Prostate gland (tissue), 2 donors: Measurements from ENCODE around the gene SGSM2. TPM values are rescaled to one million over a fixed set of nuclear protein-coding genes. Genes with fewer than 3 reads are reported as not detected.

Source experiments
- DNase-seq: peaks from one replicate; pipeline ENCODE4 v3.0.0-alpha.2; 2019; ENCODE audit warnings: low spot score
- H3K27ac ChIP-seq, 2 donors: fragments of 200-600 bp; sonication (generic); 2 replicates each; pipeline ENCODE4 v1.5.1; 2017 to 2019
- H3K27me3 ChIP-seq: fragments of 200-600 bp; sonication (generic); replicated peaks from 2 replicates; pipeline ENCODE4 v1.5.1; 2019; ENCODE audit not compliant: insufficient read depth
- H3K36me3 ChIP-seq, 2 donors: fragments of 200-600 bp; sonication (generic); 1 replicate in 1 of 2; 2 replicates in 1 of 2; pipeline versions ENCODE4 v1.5.1 to v1.8.1; 2017 to 2019
- H3K4me1 ChIP-seq: fragments of 200-600 bp; sonication (generic); replicated peaks from 2 replicates; pipeline ENCODE4 v1.5.1; 2019
- H3K4me3 ChIP-seq, 2 donors: fragments of 200-600 bp; sonication (generic); 2 replicates each; pipeline ENCODE4 v1.5.1; 2017 to 2019
- H3K9me3 ChIP-seq: fragments of 200-600 bp; sonication (generic); 2 replicates; pipeline ENCODE4 v1.5.1; 2017
- CTCF ChIP-seq, 4 experiments: fragments of 200-600 bp in 2 of 4; fragments of 450-650 bp in 2 of 4; sonication (generic) in 2 of 4; IDR thresholded peaks; 1 replicate in 3 of 4; 2 replicates in 1 of 4; pipeline ENCODE4 v1.5.1; 2016 to 2019; ENCODE audit warnings: antibody characterized with exemption in 4 of 4, mild to moderate bottlenecking in 2 of 4, moderate library complexity in 2 of 4
- POLR2A ChIP-seq: fragments of 450-650 bp; IDR thresholded peaks from one replicate; pipeline ENCODE4 v1.6.1; 2016; ENCODE audit warnings: antibody characterized with exemption, mild to moderate bottlenecking
- POLR2AphosphoS5 ChIP-seq: sonication (generic); formaldehyde crosslinking; IDR thresholded peaks from one replicate; pipeline ENCODE4 v1.6.1; 2017; ENCODE audit warnings: antibody characterized with exemption
- WGBS: methylation state at CpG from one replicate; pipeline ENCODE4 v1.1.5; 2018; 5-methylcytosine and 5-hydroxymethylcytosine counted together
- intact Hi-C: fragments of 100-400 bp; cut with DNase I; formaldehyde crosslinking; loops from one replicate; pipeline ENCODE4 v1.14.2; 2022
- total RNA-seq, 2 donors: library from RNA; depleted of rRNA; stranded (reverse); fragments of >200 nt; gene quantifications; one replicate each; pipeline ENCODE4 v1.1.0, GENCODE V29; 2016

Gene SGSM2
- total RNA-seq, 2 donors from 2014 or later, result 118 to 172 TPM

- TF ChIP-seq POLR2A, result peak; percentile 91
- peak in 2 of 4 experiments; percentile 34 to 47 for TF ChIP-seq CTCF (IDR thresholded peaks at IDR 0.05)
- peak; percentile 86 for TF ChIP-seq POLR2AphosphoS5
- Histone ChIP-seq H3K4me1 (peaks cover 31% of the 10 kb centered on the region), H3K27me3 (no peaks in the 10 kb centered on the region), H3K36me3 (no peaks in the 10 kb centered on the region), H3K9me3 (no peaks in the 10 kb centered on the region), H3K27ac (peak within 1 kb of the TSS; percentile 97 to 99), H3K4me3 (peak within 1 kb of the TSS; percentile 92 to 94)
- intact Hi-C loops, result no loop called here
- peak; percentile 94 for DNase-seq
- under 1% methylated on average over 38 of the region's 51 CpGs for WGBS
Measured at GRCh38 chr17:2400877-2401425, 63.6 kb downstream of the SGSM2 start, which contains the start of gene MNT. Gene MNT, minus strand, starts transcription at chr17:2401060. Its CDS starts 348 bp downstream, at chr17:2400712.

- Histone ChIP-seq H3K4me3 (peak overlapping the region; percentile 92 to 94), H3K36me3 (no peaks in the 10 kb centered on the region), H3K4me1 (peaks cover 24% of the 10 kb centered on the region), H3K9me3 (no peaks in the 10 kb centered on the region), H3K27me3 (no peaks in the 10 kb centered on the region), H3K27ac (peak overlapping the region; percentile 97 to 99)
- under 1% methylated on average over 54 of the region's 72 CpGs for WGBS
- no peak for TF ChIP-seq CTCF (IDR thresholded peaks at IDR 0.05)
- peak; percentile 95 for TF ChIP-seq POLR2AphosphoS5
- TF ChIP-seq POLR2A, result no peak
- peak; percentile 100 for DNase-seq
- intact Hi-C loops, result no loop called here
Measured at GRCh38 chr17:2401426-2402221, 64.3 kb downstream of the SGSM2 start.

GRCh38 chr17:2402544-2402943 is 65.2 kb downstream of the SGSM2 start:
- intact Hi-C loops, result no loop called here
- no peak for TF ChIP-seq POLR2A
- TF ChIP-seq POLR2AphosphoS5, result no peak
- no peak for DNase-seq
- WGBS, result 12% methylated on average over 15 of the region's 15 CpGs
- H3K27ac ChIP-seq, result peak overlapping the region; percentile 97 to 99
- no peaks in the 10 kb centered on the region for H3K36me3 ChIP-seq
- H3K4me1 ChIP-seq, result peaks cover 17% of the 10 kb centered on the region
- H3K4me3 ChIP-seq, result peak overlapping the region; percentile 92 to 94
- no peaks in the 10 kb centered on the region for H3K9me3 ChIP-seq
- no peaks in the 10 kb centered on the region for H3K27me3 ChIP-seq

- WGBS, result 91% methylated on average over 4 of the region's 4 CpGs
- peak overlapping the region in 1 of 2 donors; percentile 99 for H3K27ac ChIP-seq
- intact Hi-C loops, result no loop called here
Measured at GRCh38 chr17:2403044-2403443, 65.7 kb downstream of the SGSM2 start.

More at GRCh38 chr17:2403044-2403443, 65.7 kb downstream of the SGSM2 start:
- Histone ChIP-seq H3K9me3 (no peaks in the 10 kb centered on the region), H3K4me1 (peaks cover 12% of the 10 kb centered on the region), H3K36me3 (no peaks in the 10 kb centered on the region), H3K27me3 (no peaks in the 10 kb centered on the region), H3K4me3 (no peak overlapping the region)
- DNase-seq, result no peak
- TF ChIP-seq POLR2A, result no peak
- TF ChIP-seq CTCF (IDR thresholded peaks at IDR 0.05), result no peak
- TF ChIP-seq POLR2AphosphoS5, result no peak
